Stimulated activated CD8-positive, alpha-beta memory T cell treated with anti-CD3 and anti-CD28 coated beads, Interleukin-4, amount 100 ng/mL, for 1 hour (primary cell): ENCODE data around the gene GOLPH3L.
"Not testable (repeated sequence)": the region's sequence is repeated elsewhere in the genome, so short reads cannot be mapped to it uniquely, and the experiment has no call there.

Experiments
- DNase-seq, 2 donors: peaks; one replicate each; pipeline ENCODE4 v3.0.0-alpha.2; 2020; ENCODE audit warnings: low read depth in 2 of 2, low spot score in 1 of 2

Gene GOLPH3L

GRCh38 chr1:150619576-150620509, 77.1 kb downstream of the GOLPH3L start:
- DNase-seq: no peak

GRCh38 chr1:150615346-150616201, 81.4 kb downstream of the GOLPH3L start:
- DNase-seq: no peak

DNA sequence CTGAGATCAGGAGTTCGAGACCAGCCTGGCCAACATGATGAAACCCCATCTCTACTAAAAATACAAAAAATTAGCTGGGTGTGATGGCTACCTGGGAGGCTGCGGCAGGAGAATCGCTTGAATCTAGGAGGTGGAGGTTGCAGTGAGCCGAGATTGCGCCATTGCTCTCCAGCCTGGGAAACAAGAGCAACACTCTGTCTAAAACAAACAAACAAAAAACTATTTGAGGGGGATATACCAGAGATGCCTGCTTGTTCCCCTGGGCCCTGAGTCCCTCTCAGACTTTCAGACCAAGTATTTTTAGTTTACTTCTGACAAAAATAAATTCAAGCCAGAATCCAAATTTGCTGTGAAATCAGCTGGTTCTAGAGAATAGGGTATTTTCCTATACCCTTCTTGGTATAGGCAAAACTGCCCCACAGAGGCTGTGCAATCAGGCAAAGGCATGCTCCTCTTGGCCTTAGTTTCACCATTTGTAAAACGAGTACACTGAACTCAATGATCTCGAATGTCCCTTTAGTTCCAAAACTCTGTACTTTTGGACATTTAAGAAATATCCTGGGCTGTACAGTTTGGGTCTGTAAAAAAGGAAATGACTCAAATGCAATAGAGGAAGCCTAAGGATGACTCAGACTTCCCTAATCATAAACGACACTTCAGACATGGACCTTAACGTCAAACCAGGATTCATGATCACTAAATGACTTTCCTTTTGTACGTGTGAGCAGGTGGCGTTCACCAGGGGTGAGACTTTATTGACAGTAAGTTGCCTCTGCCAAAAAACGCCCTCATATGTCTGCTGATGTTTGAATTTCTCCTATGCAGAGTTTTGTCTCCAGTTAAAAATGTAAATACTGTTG, 83.7 kb downstream of the GOLPH3L start:
- DNase-seq: peak; percentile 20 to 31

DNA sequence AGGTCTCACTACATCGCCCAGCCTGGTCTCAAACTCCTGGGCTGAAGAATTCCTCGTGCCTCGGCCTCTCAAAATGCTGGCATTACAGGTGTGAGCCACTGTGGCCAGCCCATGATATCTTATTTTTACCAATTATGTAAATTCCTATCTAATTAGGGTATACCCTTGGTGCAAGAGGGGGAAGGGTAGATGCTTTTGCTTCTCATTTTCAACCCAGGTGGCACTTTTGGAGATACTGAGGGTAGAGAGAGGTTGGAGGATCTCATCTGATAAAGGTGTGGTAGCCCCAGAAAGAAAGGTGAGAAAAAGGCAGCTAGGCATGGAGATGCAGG, 85.0 kb downstream of the GOLPH3L start:
- DNase-seq: no peak

- no peak for DNase-seq
These were observed 86.4 kb downstream of the GOLPH3L start for GRCh38 chr1:150610576-150610975.

DNA sequence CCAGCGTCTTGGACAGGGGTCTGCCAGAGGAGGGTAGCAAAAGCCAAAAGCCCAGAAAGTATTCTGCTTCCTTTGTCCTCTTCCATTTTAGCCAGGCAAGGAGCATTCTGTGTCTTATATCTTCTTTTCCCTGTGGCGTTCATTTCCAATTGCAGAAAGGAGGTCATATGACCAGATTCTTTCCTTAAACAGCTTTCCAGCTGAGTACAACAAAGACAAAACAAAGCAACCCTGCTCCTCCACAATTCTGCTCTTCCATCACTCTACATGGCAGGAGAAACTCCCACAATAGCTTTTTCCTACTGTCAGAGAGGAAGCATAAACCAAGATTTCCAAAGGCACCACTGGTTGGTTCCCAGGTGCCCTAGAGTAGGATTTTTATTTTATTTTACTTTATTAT, 87.2 kb downstream of the GOLPH3L start:
- no peak for DNase-seq

DNA sequence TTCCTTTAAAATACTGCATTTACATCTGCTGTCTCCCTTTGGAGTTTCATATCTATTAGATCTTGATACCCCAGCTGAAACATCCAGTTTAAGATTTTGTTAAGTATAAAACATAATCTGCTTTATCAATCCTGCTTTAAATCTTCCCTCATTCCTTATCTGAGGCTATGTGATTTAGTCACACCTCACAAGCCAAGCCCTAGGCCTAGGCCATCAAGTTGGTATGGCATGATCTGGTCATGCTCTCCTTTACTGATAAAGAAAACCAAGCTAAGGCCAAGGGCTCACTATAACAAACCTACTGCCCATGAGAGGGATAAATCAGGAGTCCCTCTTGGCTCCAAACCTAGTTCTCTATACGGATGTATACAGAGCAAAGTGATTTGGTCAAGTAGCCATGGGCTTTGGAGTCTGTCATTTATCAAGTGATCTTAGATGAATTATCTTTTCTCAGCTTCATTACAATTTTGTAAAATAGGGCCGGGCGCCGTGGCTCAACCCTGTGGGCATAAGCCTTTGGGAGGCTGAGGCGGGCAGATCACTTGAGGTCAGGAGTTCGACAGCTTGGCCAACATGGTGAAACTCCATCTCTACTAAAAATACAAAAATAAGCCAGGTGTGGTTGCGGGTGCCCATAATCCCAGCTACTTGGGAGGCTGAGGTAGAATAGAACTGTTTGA, 90.4 kb downstream of the GOLPH3L start:
- DNase-seq: no peak

DNA sequence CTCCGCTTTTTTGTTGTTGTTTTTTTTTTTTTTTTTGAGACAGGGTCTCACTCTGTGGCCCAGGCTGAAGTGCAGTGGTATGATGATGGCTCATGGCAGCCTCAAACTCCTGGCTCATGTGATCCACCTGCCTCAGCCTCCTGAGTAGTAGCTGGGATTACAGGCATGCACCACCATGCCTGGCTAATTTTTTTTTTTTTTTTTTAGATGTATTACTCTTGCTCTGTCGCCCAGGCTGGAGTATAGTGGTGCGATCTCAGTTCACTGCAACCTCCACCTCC, 91.6 kb downstream of the GOLPH3L start:
- not testable (repeated sequence) for DNase-seq

GRCh38 chr1:150604226-150604588, 92.7 kb downstream of the GOLPH3L start:
- DNase-seq: no peak

GRCh38 chr1:150603711-150604110, 93.2 kb downstream of the GOLPH3L start:
- no peak for DNase-seq

- not testable (repeated sequence) for DNase-seq
These were observed 94.6 kb downstream of the GOLPH3L start for GRCh38 chr1:150602372-150602771.

- no peak for DNase-seq
These were observed 95.4 kb downstream of the GOLPH3L start for GRCh38 chr1:150601540-150601939.

GRCh38 chr1:150598346-150598745, 98.6 kb downstream of the GOLPH3L start:
- not testable (repeated sequence) for DNase-seq

DNA sequence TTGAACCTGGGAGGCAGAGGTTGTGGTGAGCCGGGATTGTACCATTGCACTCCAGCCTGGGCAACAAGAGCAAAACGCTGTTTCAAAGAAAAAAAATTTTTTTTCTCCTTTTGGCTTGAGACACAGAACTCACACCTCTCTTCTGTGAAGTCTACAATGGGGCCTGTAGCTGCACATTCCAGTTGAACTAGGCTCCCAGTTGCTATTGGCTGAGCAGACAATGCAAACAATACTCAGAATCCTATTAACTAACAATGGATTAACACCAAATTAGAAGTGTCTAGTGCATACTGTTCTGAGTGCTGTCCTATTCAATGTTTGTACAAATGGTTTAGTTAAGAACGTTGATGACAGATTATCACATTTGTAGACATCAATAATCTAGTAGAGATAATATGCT, 100.0 kb downstream of the GOLPH3L start:
- DNase-seq: no peak
